Hematopoietic multipotent progenitor cell treated with erythropoietin and hydrocortisone succinate and interleukin-3 and kit ligand, for 6 days (in vitro differentiated cells): ENCODE data around the gene PPIL6.

Experiments
- DNase-seq: peaks from one replicate; pipeline ENCODE4 v3.0.0-alpha.2; 2015

PPIL6 gene

GRCh38 chr6:109440331-109441068 is at the start of gene PPIL6, which contains the start of gene SMPD2:
Gene PPIL6 (minus strand): TSS chr6:109440628. CDS start chr6:109440590, 38 bp downstream.
Gene SMPD2 (plus strand): TSS chr6:109440724. CDS start chr6:109441122, 398 bp downstream.
- DNase-seq, result peak; percentile 89

GRCh38 chr6:109488001-109488400 is 47.6 kb upstream of the PPIL6 start:
- DNase-seq, result no peak

- DNase-seq, result no peak
Measured at GRCh38 chr6:109486068-109486467, 45.6 kb upstream of the PPIL6 start.

- no peak for DNase-seq
Measured at GRCh38 chr6:109485266-109485935, 45.0 kb upstream of the PPIL6 start.

GRCh38 chr6:109484122-109484521 is 43.7 kb upstream of the PPIL6 start:
- DNase-seq, result no peak

GRCh38 chr6:109483735-109484057 is 43.3 kb upstream of the PPIL6 start:
- no peak for DNase-seq

GRCh38 chr6:109482905-109483734 is 42.7 kb upstream of the PPIL6 start, which contains the start of gene ZBTB24:
Gene ZBTB24 (minus strand): TSS chr6:109483219. CDS start chr6:109482026, 1,193 bp downstream.
- DNase-seq, result peak; percentile 95

GRCh38 chr6:109480993-109481480 is 40.6 kb upstream of the PPIL6 start:
- DNase-seq, result no peak

GRCh38 chr6:109478841-109479624 is 38.6 kb upstream of the PPIL6 start:
- DNase-seq, result no peak

GRCh38 chr6:109478222-109478805 is 37.9 kb upstream of the PPIL6 start:
- no peak for DNase-seq

GRCh38 chr6:109477725-109478124 is 37.3 kb upstream of the PPIL6 start:
- DNase-seq, result no peak

GRCh38 chr6:109477184-109477583 is 36.8 kb upstream of the PPIL6 start:
- DNase-seq, result no peak

- DNase-seq, result no peak
Measured at GRCh38 chr6:109475625-109476024, 35.2 kb upstream of the PPIL6 start.

- DNase-seq, result no peak
Measured at GRCh38 chr6:109474995-109475394, 34.6 kb upstream of the PPIL6 start.

- no peak for DNase-seq
Measured at GRCh38 chr6:109473120-109473519, 32.7 kb upstream of the PPIL6 start.

- no peak for DNase-seq
Measured at GRCh38 chr6:109472132-109472995, 31.9 kb upstream of the PPIL6 start.

- no peak for DNase-seq
Measured at GRCh38 chr6:109471105-109471810, 30.8 kb upstream of the PPIL6 start.

GRCh38 chr6:109469591-109470189 is 29.3 kb upstream of the PPIL6 start:
- DNase-seq, result no peak

GRCh38 chr6:109467696-109468095 is 27.3 kb upstream of the PPIL6 start:
- DNase-seq, result no peak
